Natural killer cell (primary cell): ENCODE data around the gene SLC2A14. TPM values are rescaled to one million over a fixed set of nuclear protein-coding genes. Genes with fewer than 3 reads are reported as not detected.
"Not testable (repeated sequence)": the region's sequence is repeated elsewhere in the genome, so short reads cannot be mapped to it uniquely, and the experiment has no call there.

Experiments used
- ATAC-seq, 3 donors: fragments of 150-1000 bp in 2 of 3; fragments of 200-7000 bp in 1 of 3; cut with Tn5 transposase; 1 replicate in 1 of 3; 2 replicates in 2 of 3; pipeline ENCODE4 v1.10.0; 2021; ENCODE audit warnings: mild to moderate bottlenecking in 2 of 3, moderate library complexity in 2 of 3
- DNase-seq, 2 donors: peaks; one replicate each; pipeline versions ENCODE4 v3.0.0 to v3.0.0-alpha.2; 2013 to 2021; ENCODE audit warnings: mixed read lengths in 1 of 2
- H3K27ac ChIP-seq: one replicate; pipeline ENCODE4 v1.5.1; 2013; ENCODE audit warnings: mild to moderate bottlenecking, low read length
- H3K27me3 ChIP-seq: one replicate; pipeline ENCODE4 v1.6.1; 2013; ENCODE audit warnings: low read length; ENCODE audit not compliant: control insufficient read depth, insufficient read depth
- H3K36me3 ChIP-seq: one replicate; pipeline ENCODE4 v1.6.1; 2013; ENCODE audit warnings: low read length; ENCODE audit not compliant: control insufficient read depth, insufficient read depth
- H3K4me1 ChIP-seq: one replicate; pipeline ENCODE4 v1.6.1; 2013; ENCODE audit warnings: low read length; ENCODE audit not compliant: control insufficient read depth, insufficient read depth
- H3K4me3 ChIP-seq: one replicate; pipeline ENCODE4 v1.5.1; 2013; ENCODE audit warnings: low read length
- H3K9me3 ChIP-seq: one replicate; pipeline ENCODE4 v1.6.1; 2013; ENCODE audit warnings: low read length; ENCODE audit not compliant: control insufficient read depth, insufficient read depth
- H3K27ac Mint-ChIP-seq, 2 donors: one replicate each; pipeline ENCODE4 v1.8.0; 2022; ENCODE audit warnings: mild to moderate bottlenecking in 2 of 2, mixed read lengths in 2 of 2, moderate library complexity in 1 of 2
- H3K27me3 Mint-ChIP-seq, 2 donors: one replicate each; pipeline ENCODE4 v1.8.0; 2022; ENCODE audit warnings: low read depth in 2 of 2, mixed read lengths in 2 of 2
- H3K36me3 Mint-ChIP-seq: one replicate; pipeline ENCODE4 v1.8.0; 2022; ENCODE audit warnings: mixed read lengths
- H3K4me1 Mint-ChIP-seq, 2 donors: one replicate each; pipeline ENCODE4 v1.8.0; 2022; ENCODE audit warnings: mixed read lengths in 2 of 2
- H3K4me3 Mint-ChIP-seq: one replicate; pipeline ENCODE4 v1.8.0; 2022; ENCODE audit warnings: mild to moderate bottlenecking, moderate library complexity, mixed read lengths
- H3K9me3 Mint-ChIP-seq, 2 donors: one replicate each; pipeline ENCODE4 v1.8.0; 2022; ENCODE audit warnings: mixed read lengths in 2 of 2
- CTCF ChIP-seq: fragments of 200-600 bp; IDR thresholded peaks from one replicate; pipeline ENCODE4 v1.8.0; 2022; ENCODE audit warnings: antibody characterized with exemption
- WGBS: methylation state at CpG from one replicate; pipeline ENCODE4 v1.1.7; 2013; ENCODE audit warnings: missing lambda C conversion rate; ENCODE audit not compliant: insufficient coverage; 5-methylcytosine and 5-hydroxymethylcytosine counted together
- intact Hi-C: fragments of 100-400 bp; cut with micrococcal nuclease; formaldehyde crosslinking; loops from one replicate; pipeline ENCODE4 v1.14.2; 2022
- total RNA-seq, 4 donors: library from RNA; stranded (reverse); fragments of 120-200 nt in 1 of 4; gene quantifications; one replicate each; pipeline versions ENCODE4 v1.2.3 to v1.2.4, GENCODE V29; 2013 to 2022

Gene SLC2A14
- total RNA-seq, 3 donors from 2014 or later (not counting 1 experiment from before 2014, with no cell fraction given): 0.12 to 7.9 (median 0.25) TPM

GRCh38 chr12:7793211-7793610 lies 79.5 kb downstream of the SLC2A14 start:
- Mint-ChIP-seq H3K9me3 (no peaks in the 10 kb centered on the region), H3K27ac (no peak overlapping the region), H3K27me3 (peaks cover 4 to 5% of the 10 kb centered on the region in 2 donors), H3K4me1 (no peaks in the 10 kb centered on the region), H3K36me3 (no peaks in the 10 kb centered on the region), H3K4me3 (no peak overlapping the region)
- intact Hi-C loops: no loop called here
- no peak overlapping the region for H3K27ac ChIP-seq
- 70% methylated on average over 1 of the region's 3 CpGs for WGBS
- no peaks in the 10 kb centered on the region for H3K36me3 ChIP-seq
- H3K4me3 ChIP-seq: no peak overlapping the region
- no peaks in the 10 kb centered on the region for H3K9me3 ChIP-seq
- H3K27me3 ChIP-seq: no peaks in the 10 kb centered on the region
- H3K4me1 ChIP-seq: no peaks in the 10 kb centered on the region
- TF ChIP-seq CTCF: no peak
- no peak for DNase-seq
- ATAC-seq: no peak

- H3K4me1 ChIP-seq, H3K27ac Mint-ChIP-seq, H3K9me3 ChIP-seq, H3K4me1 Mint-ChIP-seq, intact Hi-C loops, H3K9me3 Mint-ChIP-seq, H3K4me3 ChIP-seq, H3K4me3 Mint-ChIP-seq, DNase-seq, H3K27ac ChIP-seq, H3K27me3 ChIP-seq, H3K36me3 ChIP-seq, H3K36me3 Mint-ChIP-seq, ATAC-seq: not testable (repeated sequence)
- 85% methylated on average over 6 of the region's 13 CpGs for WGBS
- H3K27me3 Mint-ChIP-seq: peaks cover 12 to 14% of the 10 kb centered on the region in 2 donors
These were observed 83.7 kb downstream of the SLC2A14 start, which contains the start of gene NANOG for GRCh38 chr12:7788884-7789528. Gene NANOG (plus strand): TSS chr12:7789402. CDS start chr12:7789615, 213 bp downstream.

GRCh38 chr12:7788294-7788660 lies 84.4 kb downstream of the SLC2A14 start:
- no peaks in the 10 kb centered on the region for H3K36me3 ChIP-seq
- 69% methylated on average over 3 of the region's 4 CpGs for WGBS
- H3K4me3 ChIP-seq: no peak overlapping the region
- no peak overlapping the region for H3K4me3 Mint-ChIP-seq
- ATAC-seq: no peak
- TF ChIP-seq CTCF: no peak
- no peak overlapping the region for H3K27ac Mint-ChIP-seq
- no peaks in the 10 kb centered on the region for H3K27me3 ChIP-seq
- intact Hi-C loops: no loop called here
- H3K4me1 Mint-ChIP-seq: no peaks in the 10 kb centered on the region
- H3K27me3 Mint-ChIP-seq: peaks cover 12 to 14% of the 10 kb centered on the region in 2 donors
- H3K27ac ChIP-seq: no peak overlapping the region
- no peaks in the 10 kb centered on the region for H3K9me3 Mint-ChIP-seq
- DNase-seq: no peak
- H3K9me3 ChIP-seq: no peaks in the 10 kb centered on the region
- H3K36me3 Mint-ChIP-seq: no peaks in the 10 kb centered on the region
- peaks cover 5% of the 10 kb centered on the region for H3K4me1 ChIP-seq

- H3K4me1 ChIP-seq: peaks cover 5% of the 10 kb centered on the region
- no peaks in the 10 kb centered on the region for H3K9me3 ChIP-seq
- no peaks in the 10 kb centered on the region for H3K27me3 ChIP-seq
- TF ChIP-seq CTCF: no peak
- no peak for DNase-seq
- peaks cover 12 to 14% of the 10 kb centered on the region in 2 donors for H3K27me3 Mint-ChIP-seq
- H3K36me3 Mint-ChIP-seq: no peaks in the 10 kb centered on the region
- H3K36me3 ChIP-seq: no peaks in the 10 kb centered on the region
- H3K27ac ChIP-seq: no peak overlapping the region
- intact Hi-C loops: no loop called here
- no peaks in the 10 kb centered on the region for H3K4me1 Mint-ChIP-seq
- H3K27ac Mint-ChIP-seq: no peak overlapping the region
- no peak overlapping the region for H3K4me3 ChIP-seq
- 87% methylated on average over 13 of the region's 13 CpGs for WGBS
- no peak for ATAC-seq
- no peaks in the 10 kb centered on the region for H3K9me3 Mint-ChIP-seq
- H3K4me3 Mint-ChIP-seq: no peak overlapping the region
These were observed 85.0 kb downstream of the SLC2A14 start for GRCh38 chr12:7787574-7788293.
